Spleen (tissue), 11 donors: ENCODE data around the gene LRRC32. TPM values are rescaled to one million over a fixed set of nuclear protein-coding genes. Genes with fewer than 3 reads are reported as not detected.

Experiments used
- DNase-seq: peaks from one replicate; pipeline ENCODE4 v3.0.0-alpha.2; 2020
- H3K27ac ChIP-seq, 8 donors: fragments of 200-600 bp; sonication (generic) in 7 of 8; 1 replicate in 4 of 8; 2 replicates in 4 of 8; pipeline versions ENCODE4 v1.5.0 to v1.8.0; 2016 to 2021; ENCODE audit warnings: inconsistent platforms in 4 of 8, mild to moderate bottlenecking in 4 of 8, moderate library complexity in 1 of 8
- H3K27me3 ChIP-seq, 7 donors: fragments of 200-600 bp; sonication (generic) in 6 of 7; replicated peaks in 1 of 7; 1 replicate in 4 of 7; 2 replicates in 3 of 7; pipeline versions ENCODE4 v1.5.0 to v1.8.0; 2016 to 2021; ENCODE audit warnings: inconsistent platforms in 3 of 7, mild to moderate bottlenecking in 1 of 7
- H3K36me3 ChIP-seq, 6 donors: fragments of 200-600 bp; sonication (generic) in 5 of 6; 1 replicate in 4 of 6; 2 replicates in 2 of 6; pipeline versions ENCODE4 v1.5.0 to v1.8.0; 2016 to 2021; ENCODE audit warnings: inconsistent platforms in 2 of 6
- H3K4me1 ChIP-seq, 6 donors: fragments of 200-600 bp; sonication (generic) in 5 of 6; 1 replicate in 3 of 6; 2 replicates in 3 of 6; pipeline versions ENCODE4 v1.5.0 to v1.8.0; 2016 to 2021; ENCODE audit warnings: inconsistent platforms in 3 of 6
- H3K4me3 ChIP-seq, 8 donors: fragments of 200-600 bp; sonication (generic) in 7 of 8; 1 replicate in 4 of 8; 2 replicates in 4 of 8; pipeline versions ENCODE4 v1.5.0 to v1.8.0; 2016 to 2021; ENCODE audit warnings: inconsistent platforms in 4 of 8, mild to moderate bottlenecking in 4 of 8, moderate library complexity in 2 of 8
- H3K9me3 ChIP-seq, 8 donors: fragments of 200-600 bp; sonication (generic) in 7 of 8; 1 replicate in 4 of 8; 2 replicates in 4 of 8; pipeline versions ENCODE4 v1.5.0 to v1.8.0; 2016 to 2021; ENCODE audit warnings: inconsistent platforms in 4 of 8
- POLR2A ChIP-seq, 3 donors: fragments of 450-650 bp; IDR thresholded peaks; one replicate each; pipeline ENCODE4 v1.5.1; 2017; ENCODE audit warnings: antibody characterized with exemption in 3 of 3, mild to moderate bottlenecking in 1 of 3
- POLR2AphosphoS5 ChIP-seq, 3 donors: sonication (generic); formaldehyde crosslinking; IDR thresholded peaks; one replicate each; pipeline ENCODE4 v1.5.1; 2017; ENCODE audit warnings: antibody characterized with exemption in 3 of 3
- WGBS, 5 donors: extraction: QIAGEN DNeasy Blood & Tissue Kit in 3 of 5; methylation state at CpG; one replicate each; pipeline versions ENCODE4 v1.1.5 to v1.1.7; 2013 to 2018; 5-methylcytosine and 5-hydroxymethylcytosine counted together
- intact Hi-C: fragments of 100-400 bp; cut with DNase I; formaldehyde crosslinking; loops from one replicate; pipeline ENCODE4 v1.15.0; 2023; ENCODE audit warnings: low total_unique reads
- polyA plus RNA-seq, 3 donors: library from polyadenylated mRNA; stranded (reverse); fragments of 200-250 nt; gene quantifications; one replicate each; pipeline ENCODE4 v1.2.1, GENCODE V29; 2013
- total RNA-seq, 7 donors: library from RNA; depleted of rRNA in 3 of 7; stranded (reverse); fragments of >200 nt in 3 of 7; fragmentation: NEBNext Ultra II Directional in 4 of 7; extraction: Animal tissue kit (Norgen Biotek cat#: 25700) in 4 of 7; gene quantifications; one replicate each; pipeline versions ENCODE4 v1.1.0 to v1.2.1, GENCODE V29; 2016 to 2021
- TF ChIP-seq, protein P1 (sequence below), 11 experiments: fragments of 200-600 bp in 7 of 11; fragments of 450-650 bp in 4 of 11; sonication (generic) in 4 of 11; IDR thresholded peaks in 8 of 11; conservative IDR thresholded peaks in 3 of 11; 1 replicate in 7 of 11; 2 replicates in 4 of 11; pipeline versions ENCODE4 v1.4.0 to v1.8.0; 2016 to 2021; ENCODE audit warnings: antibody characterized with exemption in 11 of 11, inconsistent platforms in 4 of 11, mild to moderate bottlenecking in 1 of 11
- donor health status: healthy with polysubstance abuse.
- donor health status: DM: no; HTN: no; CAD: no; lungs with moderate emphysema.
- donor health status: DM: no; HTN: no; CAD: no.
- donor health status: Bipolar disorder and iron deficiency.
- donor health status: healthy.
- donor health status: DM: no; HTN: no; CAD: no.
- donor health status: DM: yes; HTN: yes; CAD: no.

The LRRC32 gene
- total and polyA plus RNA-seq, 10 donors, result 25.9 to 214 (median 74.3) TPM

DNA sequence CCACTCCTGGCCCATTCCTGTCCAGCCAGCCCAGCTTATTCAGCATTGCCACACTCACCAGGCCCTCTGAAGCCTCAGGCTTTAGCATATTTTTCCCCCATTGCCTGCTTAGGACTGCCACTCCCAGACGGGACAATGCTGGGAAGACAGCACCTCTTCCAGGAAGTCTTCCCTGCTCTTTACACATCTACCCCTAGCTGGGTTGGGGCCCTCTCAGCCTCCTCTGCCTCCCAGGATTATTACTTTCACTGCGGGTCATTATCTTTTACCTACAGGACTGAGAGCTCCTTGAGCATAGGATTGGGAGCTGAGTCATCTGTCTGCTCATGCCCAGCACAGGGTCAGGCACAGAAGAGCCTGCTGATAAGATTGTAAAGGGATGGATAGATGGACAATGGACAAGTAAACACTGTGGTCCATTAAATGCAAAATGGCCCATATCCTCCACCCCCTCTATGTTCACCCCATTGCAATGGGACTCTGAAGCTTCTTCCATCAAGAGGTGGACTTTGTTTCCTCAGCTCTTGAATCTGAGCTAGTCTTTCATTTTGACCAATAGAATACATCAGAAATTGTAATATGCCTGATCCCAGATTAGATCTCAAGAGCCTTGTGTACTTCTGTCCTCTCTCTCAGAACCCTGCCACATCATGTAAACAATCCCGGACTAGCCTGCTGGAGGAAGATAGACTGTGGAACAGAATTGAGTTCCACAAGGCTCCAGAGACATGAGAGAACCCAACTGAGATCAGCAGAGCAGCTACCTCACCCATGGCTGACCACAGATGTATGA, 32.0 kb upstream of the LRRC32 start:
- no peak for TF ChIP-seq POLR2A (IDR thresholded peaks at IDR 0.05)
- no peak for TF ChIP-seq POLR2AphosphoS5 (IDR thresholded peaks at IDR 0.05)
- TF ChIP-seq, protein P1, sequence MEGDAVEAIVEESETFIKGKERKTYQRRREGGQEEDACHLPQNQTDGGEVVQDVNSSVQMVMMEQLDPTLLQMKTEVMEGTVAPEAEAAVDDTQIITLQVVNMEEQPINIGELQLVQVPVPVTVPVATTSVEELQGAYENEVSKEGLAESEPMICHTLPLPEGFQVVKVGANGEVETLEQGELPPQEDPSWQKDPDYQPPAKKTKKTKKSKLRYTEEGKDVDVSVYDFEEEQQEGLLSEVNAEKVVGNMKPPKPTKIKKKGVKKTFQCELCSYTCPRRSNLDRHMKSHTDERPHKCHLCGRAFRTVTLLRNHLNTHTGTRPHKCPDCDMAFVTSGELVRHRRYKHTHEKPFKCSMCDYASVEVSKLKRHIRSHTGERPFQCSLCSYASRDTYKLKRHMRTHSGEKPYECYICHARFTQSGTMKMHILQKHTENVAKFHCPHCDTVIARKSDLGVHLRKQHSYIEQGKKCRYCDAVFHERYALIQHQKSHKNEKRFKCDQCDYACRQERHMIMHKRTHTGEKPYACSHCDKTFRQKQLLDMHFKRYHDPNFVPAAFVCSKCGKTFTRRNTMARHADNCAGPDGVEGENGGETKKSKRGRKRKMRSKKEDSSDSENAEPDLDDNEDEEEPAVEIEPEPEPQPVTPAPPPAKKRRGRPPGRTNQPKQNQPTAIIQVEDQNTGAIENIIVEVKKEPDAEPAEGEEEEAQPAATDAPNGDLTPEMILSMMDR (IDR thresholded peaks at IDR 0.05 in 8 of 11, conservative IDR thresholded peaks at IDR 0.05 in 3 of 11), result no peak
- 80 to 90% (median 84%) methylated on average over 3 of the region's 3 CpGs for WGBS, 5 donors
- intact Hi-C loops, result no loop called here

GRCh38 chr11:76701294-76702040, 30.9 kb upstream of the LRRC32 start:
- 89 to 91% (median 90%) methylated on average over 7 of the region's 7 CpGs for WGBS, 5 donors
- Histone ChIP-seq H3K9me3 (peaks cover 0 to 15% (median 5%) of the 10 kb centered on the region in 8 donors), H3K4me1 (no peaks in the 10 kb centered on the region), H3K4me3 (no peak overlapping the region), H3K27me3 (peaks cover 0 to 4% (median 0%) of the 10 kb centered on the region in 7 donors), H3K36me3 (no peaks in the 10 kb centered on the region), H3K27ac (no peak overlapping the region)
- DNase-seq, result peak; percentile 42
- TF ChIP-seq, protein P1 (IDR thresholded peaks at IDR 0.05 in 8 of 11, conservative IDR thresholded peaks at IDR 0.05 in 3 of 11), result no peak
- TF ChIP-seq POLR2A (IDR thresholded peaks at IDR 0.05) (no peak), POLR2AphosphoS5 (IDR thresholded peaks at IDR 0.05) (no peak)
- intact Hi-C loops, result no loop called here

More for the DNA sequence above, 32.0 kb upstream of the LRRC32 start:
- Histone ChIP-seq H3K27me3 (peaks cover 0 to 4% (median 0%) of the 10 kb centered on the region in 7 donors), H3K4me3 (no peak overlapping the region), H3K36me3 (no peaks in the 10 kb centered on the region), H3K4me1 (no peaks in the 10 kb centered on the region), H3K9me3 (peaks cover 0 to 15% (median 5%) of the 10 kb centered on the region in 8 donors), H3K27ac (no peak overlapping the region)
- DNase-seq, result peak; percentile 38

DNA sequence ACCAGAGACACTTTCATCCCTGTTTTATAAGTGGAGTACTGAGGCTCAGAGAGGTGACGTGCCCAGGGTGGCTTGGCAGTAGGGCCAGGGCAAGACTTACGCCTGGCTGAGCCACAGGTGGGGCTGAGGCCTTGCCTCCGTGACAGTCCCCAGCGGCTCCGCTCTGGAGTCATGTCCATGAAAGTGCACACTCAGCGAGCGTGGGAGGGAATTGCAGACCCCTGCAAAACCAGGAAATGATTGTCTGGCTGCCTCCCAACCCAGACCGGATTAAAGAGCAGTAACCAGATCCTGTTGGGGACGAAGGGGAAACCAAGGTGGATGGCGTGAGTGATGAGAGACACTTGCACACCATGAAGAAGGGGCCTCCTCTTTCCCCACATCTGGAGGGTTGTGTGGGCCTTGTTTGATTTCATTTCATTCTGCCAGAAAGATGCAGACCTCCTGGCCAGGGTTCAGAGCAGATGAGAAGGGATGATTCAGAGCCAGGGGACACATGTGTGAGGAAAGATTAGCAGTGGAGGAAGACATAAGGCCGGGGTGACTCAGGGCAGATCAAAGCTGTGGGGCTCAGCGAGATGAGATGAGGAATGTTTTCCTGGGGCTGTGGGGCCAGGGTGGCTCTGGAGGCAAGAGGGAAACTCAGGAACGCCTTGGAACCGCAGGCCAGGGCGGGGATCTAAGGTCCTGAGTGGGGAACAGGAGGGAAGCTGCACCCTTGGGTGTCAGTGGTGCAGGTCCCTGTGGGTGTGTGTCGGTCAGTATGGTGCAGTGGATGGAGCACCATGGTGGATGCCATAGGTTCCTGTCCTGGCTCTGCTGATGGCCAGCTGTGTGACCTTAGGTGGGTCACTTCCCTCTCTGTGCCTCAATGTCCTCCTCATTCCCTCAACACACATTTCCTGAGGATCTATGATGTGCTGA, 29.9 kb upstream of the LRRC32 start:
- Histone ChIP-seq H3K36me3 (no peaks in the 10 kb centered on the region), H3K4me3 (no peak overlapping the region), H3K27ac (no peak overlapping the region), H3K9me3 (peaks cover 0 to 6% (median under 1%) of the 10 kb centered on the region in 8 donors), H3K4me1 (no peaks in the 10 kb centered on the region), H3K27me3 (peaks cover 0 to 4% (median 0%) of the 10 kb centered on the region in 7 donors)
- intact Hi-C loops, result no loop called here
- DNase-seq, result peak; percentile 49
- WGBS, 5 donors, result 29 to 39% (median 33%) methylated on average over 16 of the region's 16 CpGs
- TF ChIP-seq POLR2A (IDR thresholded peaks at IDR 0.05), result no peak
- TF ChIP-seq, protein P1 (IDR thresholded peaks at IDR 0.05 in 8 of 11, conservative IDR thresholded peaks at IDR 0.05 in 3 of 11), result no peak
- no peak for TF ChIP-seq POLR2AphosphoS5 (IDR thresholded peaks at IDR 0.05)
